Measurements from ENCODE around the gene SPEF2.

DNA sequence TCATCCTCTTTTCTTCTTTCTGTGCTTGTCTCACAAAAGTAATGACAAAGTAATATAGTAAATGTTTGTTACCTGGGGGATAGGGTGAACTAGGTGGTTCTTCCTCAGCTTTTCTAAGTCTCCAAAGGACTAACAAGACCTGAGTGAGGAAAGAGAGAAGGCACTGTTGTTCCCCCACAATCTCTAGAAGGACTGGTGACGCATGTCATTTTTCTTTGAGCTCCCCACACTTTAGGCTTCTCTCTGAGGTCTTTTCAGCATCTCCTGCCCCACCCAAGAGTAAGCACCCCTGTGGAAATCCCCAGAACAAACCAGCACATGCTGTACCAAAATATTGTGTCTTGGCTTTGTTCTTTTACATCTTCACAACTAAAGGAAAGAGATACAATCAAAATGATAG, 236.6 kb downstream of the SPEF2 start:
- TF ChIP-seq, protein P1, sequence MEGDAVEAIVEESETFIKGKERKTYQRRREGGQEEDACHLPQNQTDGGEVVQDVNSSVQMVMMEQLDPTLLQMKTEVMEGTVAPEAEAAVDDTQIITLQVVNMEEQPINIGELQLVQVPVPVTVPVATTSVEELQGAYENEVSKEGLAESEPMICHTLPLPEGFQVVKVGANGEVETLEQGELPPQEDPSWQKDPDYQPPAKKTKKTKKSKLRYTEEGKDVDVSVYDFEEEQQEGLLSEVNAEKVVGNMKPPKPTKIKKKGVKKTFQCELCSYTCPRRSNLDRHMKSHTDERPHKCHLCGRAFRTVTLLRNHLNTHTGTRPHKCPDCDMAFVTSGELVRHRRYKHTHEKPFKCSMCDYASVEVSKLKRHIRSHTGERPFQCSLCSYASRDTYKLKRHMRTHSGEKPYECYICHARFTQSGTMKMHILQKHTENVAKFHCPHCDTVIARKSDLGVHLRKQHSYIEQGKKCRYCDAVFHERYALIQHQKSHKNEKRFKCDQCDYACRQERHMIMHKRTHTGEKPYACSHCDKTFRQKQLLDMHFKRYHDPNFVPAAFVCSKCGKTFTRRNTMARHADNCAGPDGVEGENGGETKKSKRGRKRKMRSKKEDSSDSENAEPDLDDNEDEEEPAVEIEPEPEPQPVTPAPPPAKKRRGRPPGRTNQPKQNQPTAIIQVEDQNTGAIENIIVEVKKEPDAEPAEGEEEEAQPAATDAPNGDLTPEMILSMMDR (IDR thresholded peaks at IDR 0.05; ENCODE audit: low read depth, low read length): no peak
- no peak for TF ChIP-seq POLR2A (IDR thresholded peaks at IDR 0.05; ENCODE audit: extremely low read depth, insufficient read length)
- TF ChIP-seq MYC (IDR thresholded peaks at IDR 0.05; ENCODE audit: low read depth, low read length): no peak

All from NB4 (cell line).